Effector CD4-positive, alpha-beta T cell (primary cell): ENCODE measurements around the gene LEMD3.
A peak's percentile ranks its signal among the peaks of the same experiment; 100 is the strongest.

Experiments used
- DNase-seq: peaks from one replicate; pipeline ENCODE4 v3.0.0-alpha.2; 2020
- total RNA-seq: gene quantifications from one replicate; lab custom pipeline; 2026; lab: John Stamatoyannopoulos, UW

The LEMD3 gene
- total RNA-seq: 143 reads per million, percentile 88 among the genes with 10 or more reads in this experiment

DNA sequence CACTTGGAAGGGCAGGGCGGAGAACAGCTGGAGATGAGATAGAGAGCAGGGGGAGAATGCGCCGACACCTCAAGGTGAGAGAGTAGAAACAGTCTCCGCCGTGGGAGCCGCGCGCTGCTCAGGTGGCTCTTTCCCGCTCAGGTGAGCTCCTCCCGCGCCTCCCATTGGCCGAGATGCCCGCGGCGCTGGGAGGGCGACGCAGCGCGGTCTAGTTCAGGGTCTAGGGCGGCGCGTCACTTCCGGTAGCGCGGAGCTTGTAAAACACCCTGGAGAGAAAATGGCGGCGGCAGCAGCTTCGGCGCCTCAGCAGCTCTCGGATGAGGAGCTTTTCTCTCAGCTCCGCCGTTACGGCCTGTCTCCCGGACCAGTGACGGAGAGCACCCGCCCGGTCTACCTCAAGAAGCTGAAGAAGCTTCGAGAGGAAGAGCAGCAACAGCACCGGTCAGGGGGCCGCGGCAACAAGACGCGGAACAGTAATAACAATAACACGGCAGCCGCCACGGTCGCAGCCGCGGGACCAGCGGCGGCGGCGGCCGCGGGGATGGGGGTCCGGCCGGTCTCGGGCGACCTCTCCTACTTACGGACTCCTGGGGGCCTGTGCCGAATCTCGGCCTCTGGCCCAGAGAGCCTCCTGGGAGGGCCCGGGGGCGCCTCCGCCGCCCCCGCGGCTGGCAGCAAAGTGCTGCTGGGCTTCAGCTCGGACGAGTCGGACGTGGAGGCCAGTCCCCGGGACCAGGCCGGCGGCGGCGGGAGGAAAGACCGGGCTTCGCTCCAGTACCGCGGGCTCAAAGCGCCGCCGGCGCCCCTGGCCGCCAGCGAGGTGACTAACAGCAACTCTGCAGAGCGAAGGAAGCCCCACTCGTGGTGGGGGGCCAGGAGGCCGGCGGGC is at the start of gene LEMD3:
TSS of gene LEMD3 (plus strand) at position 264 of the 889 bp plus-strand sequence. CDS start at position 278, 14 bp downstream.
- peak; percentile 94 for DNase-seq

DNA sequence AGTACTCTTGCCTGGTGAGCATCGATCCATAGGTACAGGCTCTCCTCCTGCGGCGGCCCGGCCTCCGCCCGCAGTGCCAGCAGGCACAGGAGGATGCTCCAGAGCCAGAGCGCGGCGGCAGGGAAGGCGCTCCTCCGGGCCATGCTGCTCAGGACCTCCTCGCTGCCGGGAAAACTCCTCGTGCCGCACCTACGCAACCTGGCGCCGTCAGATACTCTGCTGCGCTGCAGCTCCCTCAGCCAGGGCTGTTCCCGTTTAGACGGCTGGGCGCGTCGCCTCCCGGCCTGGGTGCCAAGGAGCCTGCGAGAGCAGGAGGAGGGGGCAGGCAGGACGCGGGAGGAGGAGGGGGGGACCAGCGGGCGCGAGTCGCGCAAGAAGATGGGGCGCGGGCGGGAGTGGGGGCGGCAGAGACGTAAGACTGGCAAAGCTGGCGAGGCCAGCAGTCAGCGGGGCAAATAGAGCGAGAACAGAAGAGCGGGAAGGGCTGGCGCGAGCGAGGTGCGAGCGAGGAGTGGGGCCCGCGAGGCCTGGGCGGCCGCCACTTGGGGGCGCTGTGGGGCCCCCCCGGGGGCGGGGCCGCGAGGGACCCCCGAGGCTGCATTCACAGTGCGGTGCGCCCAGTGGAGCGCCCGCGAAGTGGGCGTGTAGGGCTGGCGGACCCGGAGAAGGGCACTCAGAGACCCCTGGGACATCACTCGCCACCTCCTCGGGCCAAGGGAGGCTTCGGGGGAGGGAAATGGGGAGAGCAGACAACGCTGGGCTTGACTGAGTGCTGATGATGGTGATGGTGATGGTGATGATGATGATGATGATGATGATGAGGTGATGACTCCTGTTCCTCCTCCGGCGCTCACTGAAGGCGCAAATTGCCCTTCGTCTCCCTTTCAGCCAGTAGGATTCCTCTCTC is 48.1 kb upstream of the LEMD3 start, which contains the start of gene WIF1:
TSS of gene WIF1 (minus strand) at position 257 of the 907 bp plus-strand sequence. CDS start at position 143, 114 bp downstream.
- DNase-seq: no peak

DNA sequence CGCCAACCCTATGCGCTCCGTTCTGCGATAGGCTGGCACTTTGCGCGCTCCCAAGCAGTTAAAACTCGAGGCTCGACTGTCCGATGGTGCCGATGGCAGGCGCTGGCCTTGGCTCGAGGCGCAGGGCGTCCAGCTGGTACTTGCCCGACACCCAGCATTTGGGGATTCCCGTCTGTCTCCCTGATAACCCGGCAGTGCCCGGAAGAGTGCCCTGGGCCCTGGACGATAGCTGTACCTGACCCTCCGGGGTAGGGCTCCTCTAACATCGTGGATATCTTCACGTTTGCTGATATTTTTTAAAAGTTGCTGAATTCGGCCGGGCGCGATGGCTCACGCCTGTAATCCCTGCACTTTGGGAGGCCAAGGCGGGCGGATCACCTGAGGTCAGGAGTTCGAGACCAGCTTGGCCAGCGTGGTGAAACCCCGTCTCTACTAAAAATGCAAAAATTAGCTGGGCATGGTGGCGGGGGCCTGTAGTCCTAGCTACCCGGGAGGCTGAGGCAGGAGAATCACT is 47.4 kb upstream of the LEMD3 start:
- DNase-seq: no peak

DNA sequence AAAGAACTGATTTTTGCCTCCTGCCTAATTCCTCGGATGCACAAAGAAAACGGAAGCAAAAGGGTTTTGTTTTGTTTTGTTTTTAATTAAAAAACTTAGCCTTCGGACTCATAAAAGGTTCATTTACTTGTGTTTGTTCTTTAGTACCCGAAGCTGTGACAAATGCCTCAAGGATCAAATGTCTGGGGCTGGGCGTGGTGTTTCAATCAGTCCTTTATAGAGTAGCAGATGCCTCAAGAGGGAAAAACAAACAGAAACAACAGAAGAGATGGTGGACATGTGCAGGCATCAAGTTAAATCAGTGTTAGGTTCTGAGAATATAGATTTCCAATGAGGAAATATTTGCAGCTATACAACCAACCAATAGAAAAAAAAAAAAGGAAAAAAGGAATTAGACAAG is 46.7 kb upstream of the LEMD3 start:
- no peak for DNase-seq

DNA sequence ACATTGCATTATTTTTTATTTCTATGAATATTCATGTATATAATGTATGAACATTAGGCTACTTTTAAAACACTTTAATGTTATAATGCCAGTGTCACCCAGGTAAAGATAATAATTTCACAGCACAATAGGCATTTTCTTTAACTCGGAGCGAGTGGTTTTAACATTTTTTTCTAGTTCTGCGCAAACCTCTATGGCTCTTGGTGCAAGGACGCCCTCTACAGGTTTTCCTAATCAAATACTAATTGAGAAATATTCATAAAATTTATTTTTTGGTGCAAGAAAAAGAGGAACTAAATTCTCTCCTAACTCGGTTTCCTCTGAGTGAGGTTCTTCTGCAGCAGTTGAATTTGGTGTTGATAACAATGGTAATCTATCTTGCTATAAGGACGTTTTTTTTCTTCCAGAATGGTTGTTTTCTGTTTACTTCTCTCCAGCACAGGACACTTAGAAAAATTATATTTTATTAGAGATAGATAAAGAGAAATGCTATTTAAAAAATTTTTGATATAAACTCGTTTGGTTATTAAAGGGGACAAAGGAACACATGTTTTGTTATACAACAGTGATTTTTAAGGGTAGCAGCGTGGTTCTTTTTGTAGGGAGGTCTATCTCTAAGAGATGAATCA is 45.8 kb upstream of the LEMD3 start:
- no peak for DNase-seq

DNA sequence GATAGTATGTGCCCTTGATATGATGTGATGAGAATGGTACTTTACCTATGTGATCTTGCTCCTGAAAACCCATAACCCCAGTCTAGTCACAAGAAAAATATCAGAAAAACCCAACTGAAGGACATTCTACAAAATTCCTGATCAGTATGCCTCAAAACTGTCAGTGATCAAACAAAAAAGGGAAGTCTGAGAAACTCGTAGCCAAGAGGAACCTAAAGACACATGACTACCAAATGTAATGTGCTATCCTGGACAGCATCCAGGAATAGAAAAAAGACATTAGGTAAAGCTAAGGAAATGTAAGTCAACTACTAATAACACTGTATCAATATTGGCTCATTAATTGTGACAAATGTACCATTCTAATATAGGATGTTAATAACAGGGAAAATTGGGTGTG is 44.1 kb upstream of the LEMD3 start:
- no peak for DNase-seq

DNA sequence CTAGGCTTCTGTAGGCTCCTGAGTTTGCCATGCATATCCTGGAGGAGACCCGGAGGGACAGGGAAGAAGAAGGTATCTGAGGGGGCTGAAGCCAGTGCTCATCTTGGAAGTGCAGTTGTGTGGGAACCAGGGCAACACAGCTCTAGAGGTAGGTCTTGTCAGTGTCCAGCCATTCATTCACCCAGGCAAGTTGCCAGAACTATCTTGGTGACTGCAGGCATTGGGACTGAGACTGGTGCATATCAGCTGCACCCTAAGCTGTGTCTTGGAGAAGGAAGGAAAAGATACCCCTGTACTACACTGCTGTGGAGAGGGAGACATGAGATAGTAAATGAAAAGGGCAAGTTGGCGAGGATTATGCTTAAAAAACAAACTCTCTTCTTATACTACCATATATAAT is 43.4 kb upstream of the LEMD3 start:
- no peak for DNase-seq

DNA sequence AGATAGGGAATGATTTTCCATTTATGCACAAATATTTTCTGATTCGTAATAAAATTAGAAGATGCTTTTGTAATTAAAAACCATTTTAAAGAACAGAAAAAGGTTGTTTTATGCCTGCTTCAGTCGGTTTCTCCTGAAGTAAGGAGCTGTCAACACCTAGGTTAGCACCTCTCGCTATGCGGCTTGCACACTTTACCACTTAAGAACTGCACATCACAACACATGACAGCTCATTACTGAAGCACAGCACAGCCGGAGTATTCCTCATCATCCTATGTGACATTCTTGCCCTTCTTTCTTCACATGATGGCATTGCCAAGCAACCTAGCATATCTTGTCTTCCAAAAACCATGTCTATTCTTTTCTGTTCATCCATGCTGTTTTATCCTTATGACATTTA is 42.9 kb upstream of the LEMD3 start:
- no peak for DNase-seq

DNA sequence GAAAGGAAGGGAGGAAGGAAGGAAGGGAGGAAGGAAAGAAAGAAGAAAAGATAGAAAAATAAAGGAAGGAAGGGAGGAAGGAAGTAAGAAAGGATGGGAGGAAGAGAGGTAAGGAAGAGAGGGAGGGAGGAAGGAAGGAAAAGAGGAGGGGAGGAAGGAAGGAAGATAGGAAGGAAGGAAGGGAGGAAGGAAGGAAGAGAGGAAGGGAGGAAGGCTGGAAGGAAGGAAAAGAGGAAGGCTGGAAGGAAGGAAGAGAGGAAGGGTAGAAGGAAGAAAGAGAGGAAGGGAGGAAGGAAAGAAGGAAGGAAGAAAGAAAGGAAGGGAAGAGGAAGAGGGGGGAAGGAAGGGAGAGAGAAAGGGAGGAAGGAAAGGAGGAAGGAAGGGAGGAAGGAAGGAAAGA is 35.5 kb upstream of the LEMD3 start:
- no peak for DNase-seq

DNA sequence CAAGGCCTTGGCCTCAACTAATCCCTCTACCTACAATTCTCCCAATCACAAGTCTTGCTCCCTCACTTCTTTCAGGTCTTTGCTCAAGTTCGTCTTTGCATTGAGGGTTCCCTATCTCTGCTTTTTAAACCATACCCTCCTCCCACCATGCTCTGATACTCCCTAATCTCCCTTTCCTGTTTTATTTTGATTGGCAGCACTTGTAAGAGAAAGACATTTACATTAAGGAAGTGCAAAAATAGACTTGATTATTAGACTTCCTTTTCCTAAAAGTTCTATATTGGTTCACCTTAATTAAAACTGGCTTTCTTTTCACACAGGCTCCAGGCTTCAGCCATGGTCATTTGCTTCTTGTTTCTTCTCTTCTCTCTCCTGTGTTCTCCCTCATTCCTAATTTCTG is 30.0 kb upstream of the LEMD3 start:
- DNase-seq: no peak

DNA sequence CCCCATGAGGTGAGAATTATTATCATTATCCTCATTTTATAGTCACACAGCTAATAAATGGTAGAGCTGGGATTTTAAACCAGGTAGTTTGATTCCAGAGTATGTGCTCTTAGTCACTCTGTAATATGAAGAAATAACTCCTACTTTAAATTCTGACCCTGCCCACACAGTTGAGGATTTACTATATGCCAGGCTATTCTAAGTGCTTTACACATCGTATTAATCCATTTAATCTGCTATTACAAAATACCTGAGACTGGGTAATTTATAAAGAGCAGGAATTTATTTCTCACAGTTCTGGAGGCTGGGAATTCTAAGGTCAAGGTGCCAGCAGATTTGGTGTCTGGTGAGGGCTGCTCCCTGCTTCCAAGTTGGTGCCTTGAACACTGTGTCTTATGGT is 28.6 kb upstream of the LEMD3 start:
- DNase-seq: no peak

DNA sequence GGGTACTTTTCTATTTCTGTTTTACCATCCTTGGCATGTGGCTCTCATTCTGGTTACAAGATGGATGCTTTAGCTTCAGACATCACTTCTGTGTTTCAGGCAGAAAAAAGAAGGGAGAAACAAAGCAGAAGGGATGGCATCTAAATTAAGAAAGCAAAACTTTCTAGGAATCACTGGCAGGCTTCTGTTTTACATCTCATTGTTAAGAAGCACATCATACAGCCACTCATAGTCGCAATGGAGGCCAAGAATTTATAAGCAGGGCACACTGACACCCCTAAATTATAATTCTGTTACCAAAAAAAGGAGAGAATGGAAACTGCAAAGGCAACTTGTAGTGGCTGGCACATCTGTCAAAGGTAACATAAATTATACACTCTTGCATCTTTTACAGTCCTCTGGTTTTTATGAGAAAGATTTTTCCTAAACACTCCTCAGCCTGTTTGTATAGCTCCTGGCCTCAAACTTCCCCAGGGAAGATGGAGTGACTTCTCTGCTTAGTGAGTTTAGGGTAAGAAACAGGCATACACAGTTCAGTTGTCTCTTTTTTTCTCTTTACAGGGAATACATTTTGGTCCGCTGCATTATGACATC is 22.0 kb upstream of the LEMD3 start:
- DNase-seq: no peak

DNA sequence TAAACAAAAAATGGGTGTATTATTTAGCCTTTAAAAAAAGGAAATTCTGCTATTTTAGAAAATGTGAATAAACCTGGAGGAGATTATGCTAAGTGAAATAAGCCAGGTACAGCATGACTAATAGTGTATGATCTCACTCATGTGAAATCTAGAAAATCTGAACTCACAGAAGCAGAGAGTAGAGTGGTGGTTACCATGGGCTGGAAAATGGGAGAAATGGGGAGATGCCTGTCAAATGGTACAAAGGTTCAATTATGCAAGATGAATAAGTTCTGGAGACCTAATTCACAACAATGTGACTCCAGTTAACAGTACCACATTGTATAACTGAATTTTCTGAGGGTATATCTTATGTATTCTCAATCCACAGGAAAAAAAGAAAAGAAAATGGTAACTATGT is 17.4 kb upstream of the LEMD3 start:
- DNase-seq: no peak

DNA sequence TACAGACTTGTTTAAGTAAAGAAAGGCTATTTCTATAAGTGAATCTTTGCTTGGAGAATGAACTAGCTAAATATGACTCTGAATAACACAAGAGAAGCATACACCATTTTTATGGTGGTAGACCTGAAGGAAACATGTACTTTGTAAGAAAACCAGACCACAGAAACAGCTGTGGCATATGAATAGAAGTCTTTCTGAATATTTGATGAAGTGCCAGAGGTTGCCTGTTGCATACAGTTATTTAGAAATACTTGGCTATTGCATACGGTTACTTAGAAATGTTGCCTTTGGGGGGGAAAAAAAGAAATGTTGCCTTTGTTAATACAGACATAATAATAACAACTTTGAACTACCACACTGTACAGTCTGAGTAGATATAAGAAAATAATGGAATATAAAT is 16.8 kb upstream of the LEMD3 start:
- DNase-seq: no peak

DNA sequence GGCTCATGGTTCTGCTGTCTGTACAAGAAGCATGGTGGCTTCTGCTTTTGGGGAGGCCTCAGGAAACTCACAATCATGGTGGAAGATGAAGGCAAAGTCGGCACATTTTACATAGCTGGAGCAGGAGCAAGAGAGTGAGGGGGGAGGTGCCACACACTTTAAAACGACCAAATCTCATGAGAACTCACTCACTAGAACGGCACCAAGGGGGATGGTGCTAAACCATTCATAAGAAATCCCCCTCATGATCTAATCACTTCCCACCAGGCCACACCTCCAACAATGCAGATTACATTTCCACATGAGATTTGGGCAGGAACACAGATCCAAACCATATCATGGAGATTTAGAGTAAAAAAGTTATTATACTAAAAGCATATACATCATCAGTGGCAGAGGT is 13.6 kb upstream of the LEMD3 start:
- no peak for DNase-seq

DNA sequence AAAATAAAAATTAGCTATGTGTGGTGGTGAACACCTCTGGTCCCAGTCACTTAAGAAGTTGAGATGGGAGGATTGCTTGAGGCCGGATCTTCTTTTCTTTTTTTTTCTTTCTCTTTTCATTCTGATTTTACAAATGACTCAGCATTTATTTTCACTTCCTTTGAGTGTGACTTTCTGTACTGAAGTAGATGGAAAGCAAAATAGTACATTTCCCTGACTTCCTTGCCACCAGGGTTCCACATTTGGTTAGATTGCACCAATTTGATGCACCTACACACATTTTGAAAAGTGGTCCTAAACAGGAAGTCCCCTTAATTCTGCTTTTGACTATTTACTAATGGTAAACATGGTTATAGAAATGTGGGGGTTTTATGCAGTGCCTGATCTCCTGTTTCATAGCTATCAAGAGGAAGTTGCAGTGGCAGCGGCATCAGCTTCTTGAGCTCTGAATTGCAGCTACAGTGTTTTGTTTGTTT is 13.0 kb upstream of the LEMD3 start:
- no peak for DNase-seq

DNA sequence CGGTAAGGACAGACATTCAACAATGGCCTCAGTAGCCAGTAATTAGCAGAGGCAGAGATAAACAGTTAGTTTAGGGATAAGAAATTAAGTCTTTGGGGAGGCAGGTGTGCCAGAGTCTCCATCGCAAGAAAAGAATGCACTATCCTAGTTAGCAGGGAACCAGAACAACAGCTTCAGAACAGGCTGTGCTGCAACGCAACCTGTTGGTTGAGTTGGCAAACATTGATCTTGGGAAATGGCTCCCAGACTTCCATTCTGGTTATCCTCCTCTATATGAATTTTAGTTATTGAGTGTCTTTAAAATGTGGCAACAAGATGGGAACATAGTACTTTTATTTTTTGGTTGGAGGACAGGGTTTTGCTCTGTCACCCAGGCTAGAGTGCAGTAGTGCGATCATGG is 12.3 kb upstream of the LEMD3 start:
- DNase-seq: no peak

DNA sequence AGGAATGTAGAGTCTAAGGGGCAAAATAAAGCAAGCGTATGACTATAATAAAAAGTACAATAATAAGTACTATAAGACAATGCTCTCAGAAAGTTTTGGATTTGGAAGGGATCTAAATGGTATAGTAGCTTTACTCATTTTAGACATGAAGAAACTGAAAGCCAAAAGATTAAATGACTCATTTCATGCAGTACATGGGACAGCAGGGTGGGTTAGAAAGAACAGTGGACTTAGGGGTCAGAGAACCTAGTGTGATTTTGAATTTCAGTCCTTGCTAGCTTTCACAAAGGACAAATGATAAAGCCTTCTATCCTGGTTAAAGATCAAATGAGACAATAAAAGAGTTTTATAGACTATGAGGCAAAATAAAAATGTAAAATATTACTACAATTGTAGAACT is 6.8 kb upstream of the LEMD3 start:
- DNase-seq: no peak

DNA sequence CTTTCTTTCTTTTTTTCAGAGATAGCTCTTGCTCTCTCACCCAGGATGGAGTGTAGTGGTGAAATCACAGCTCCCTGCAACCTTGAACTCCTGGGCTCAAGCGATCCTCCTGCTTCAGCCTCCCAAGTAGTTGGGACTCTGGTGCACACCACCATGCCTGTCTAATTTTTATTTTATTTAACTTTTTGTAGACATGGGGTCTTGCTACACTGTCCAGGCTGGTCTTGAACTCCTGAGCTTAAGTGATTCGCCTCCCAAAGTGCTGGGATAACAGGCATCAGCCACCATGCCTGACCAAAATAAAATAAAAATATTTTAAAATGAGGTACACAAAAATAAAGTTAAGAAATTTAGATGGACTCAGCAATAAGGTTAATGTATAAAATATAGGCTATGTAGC is 5.1 kb upstream of the LEMD3 start:
- DNase-seq: no peak

DNA sequence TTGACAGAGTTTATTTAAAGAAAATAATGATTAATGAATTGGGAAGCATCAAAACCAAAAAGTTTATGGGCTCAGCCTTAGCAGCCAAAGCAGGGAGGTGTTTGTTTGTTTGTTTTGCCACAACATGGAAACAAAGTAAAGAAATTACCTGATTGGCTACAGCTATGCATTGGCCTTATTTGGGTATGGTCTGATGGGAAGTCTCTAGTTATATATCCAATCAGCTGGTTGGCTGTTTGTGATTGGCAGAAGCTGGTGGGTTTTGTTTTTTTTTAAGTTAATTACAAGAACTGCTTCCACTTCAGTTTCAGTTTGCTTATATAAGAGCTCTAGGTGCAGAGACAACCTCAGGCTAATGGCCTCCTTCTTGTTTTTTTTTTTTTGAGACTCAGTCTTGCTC is 4.6 kb upstream of the LEMD3 start:
- DNase-seq: no peak

DNA sequence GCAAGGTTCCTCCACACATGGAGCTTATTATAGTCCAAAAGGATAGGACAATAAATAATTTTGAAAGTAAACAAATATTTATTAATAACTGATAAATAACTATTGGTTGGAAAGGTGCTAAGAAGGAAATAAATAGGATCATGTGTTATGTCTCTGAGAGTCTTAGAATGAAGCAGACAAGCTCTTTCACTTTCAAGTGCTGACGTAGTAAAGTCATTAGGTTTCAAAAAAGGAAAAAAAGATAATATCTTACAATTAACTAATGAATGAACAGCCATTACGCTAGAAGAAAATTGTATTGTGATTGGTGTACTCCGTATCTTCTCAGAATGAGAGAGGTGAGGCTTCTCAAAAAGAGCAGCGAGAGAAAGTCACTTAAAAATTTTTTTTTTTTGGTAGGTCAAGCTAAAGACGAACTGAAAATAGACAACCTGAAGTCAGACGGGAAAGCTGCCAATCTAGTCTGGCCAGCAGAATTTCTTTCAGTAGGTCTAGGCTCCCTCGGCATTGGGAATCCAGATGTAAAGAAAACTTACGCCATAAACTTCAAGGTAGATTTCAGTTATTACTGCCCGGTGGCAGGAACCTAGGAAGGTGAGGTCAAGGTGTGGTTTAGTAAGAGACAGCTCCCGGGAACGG is 583 bp upstream of the LEMD3 start:
- no peak for DNase-seq
